ENCODE results near the gene VSTM4.

GRCh38 chr10:49140304-49141177 lies 25.2 kb upstream of the VSTM4 start:
- TF ChIP-seq CTCF (IDR thresholded peaks at IDR 0.05; ENCODE audit: low read depth, low read length) (no peak), POLR2A (IDR thresholded peaks at IDR 0.05; ENCODE audit: extremely low read depth, insufficient read length) (no peak), MAX (IDR thresholded peaks at IDR 0.05; ENCODE audit: low read depth, low read length) (no peak), MYC (IDR thresholded peaks at IDR 0.05; ENCODE audit: low read depth, low read length) (no peak)

Data from NB4 (cell line).